ENCODE results near the gene ARSA. TPM values are rescaled to one million over a fixed set of nuclear protein-coding genes. Genes with fewer than 3 reads are reported as not detected.
A peak's percentile ranks its signal among the peaks of the same experiment; 100 is the strongest.

ARSA gene
- total RNA-seq, 1 experiment from 2014 or later = 16.4 TPM

DNA sequence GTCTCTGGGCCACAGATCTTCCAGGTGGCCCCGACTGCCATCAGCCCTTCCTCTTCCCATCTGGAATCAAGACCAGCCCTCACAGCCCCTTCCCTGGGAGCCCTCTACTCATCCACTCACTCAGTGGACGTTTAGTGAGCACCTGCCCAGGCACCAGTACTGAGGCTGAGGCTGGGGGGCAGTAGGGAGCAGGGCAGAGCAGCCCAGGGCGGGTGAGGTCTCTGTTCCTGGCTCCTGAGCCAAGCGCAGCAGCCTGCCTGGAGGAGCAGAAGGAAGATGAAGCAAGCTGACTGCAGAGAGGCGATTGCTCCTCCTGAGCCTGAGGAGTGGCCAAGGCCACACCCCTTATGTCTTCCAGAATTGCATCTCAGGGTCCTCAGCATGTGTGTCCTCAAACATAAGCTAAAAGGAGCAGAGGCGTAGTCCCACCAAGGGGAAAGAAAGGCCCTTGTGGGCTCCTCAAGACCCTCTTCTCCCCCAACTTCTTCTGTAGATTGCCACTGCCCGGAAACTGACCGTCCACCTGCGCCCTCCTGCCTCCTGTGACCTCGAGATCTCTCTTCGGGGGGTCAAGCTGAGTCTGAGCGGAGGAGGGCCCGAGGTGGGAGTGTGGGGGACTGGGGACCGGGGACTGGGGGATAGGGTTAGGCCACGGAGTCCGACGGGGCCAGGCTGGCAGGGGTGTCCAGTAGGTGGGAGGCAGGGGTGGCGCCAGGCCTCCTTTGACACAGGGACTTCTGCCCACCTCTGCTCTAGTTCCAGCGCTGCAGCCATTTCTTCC is 21.6 kb downstream of the ARSA start:
- TF ChIP-seq CTCF (IDR thresholded peaks at IDR 0.05 in 2 of 3, conservative IDR thresholded peaks at IDR 0.05 in 1 of 3; ENCODE audit: borderline replicate concordance in 1 of 3, insufficient read depth in 1 of 3, low read depth in 2 of 3, low read length in 2 of 3) = peak in 2 of 3 experiments; percentile 26 to 33; a peak in 2 of 6 replicates
- no peak for TF ChIP-seq ZBTB33 (IDR thresholded peaks at IDR 0.05; ENCODE audit: extremely low read depth, insufficient replicate concordance, low read length)
- no peaks in the 10 kb centered on the region for H3K9me2 ChIP-seq (ENCODE audit: insufficient read depth)
- RAD21 ChIA-PET (ENCODE audit: low non-redundant PET in 1 of 2, low total read pairs in 2 of 2, uncharacterized antibody in 2 of 2, unreplicated experiment in 2 of 2) = no interaction called here
- BruUV-seq (replicated peaks) = no TSS peak
- peak; percentile 69 for ATAC-seq
- H3K36me3 ChIP-seq (ENCODE audit: control insufficient read depth in 1 of 2, insufficient read depth in 2 of 2, low read length in 2 of 2) = no peaks in the 10 kb centered on the region
- no peak overlapping the region for H2AFZ ChIP-seq (ENCODE audit: low read depth, low read length, poor library complexity, severe bottlenecking)
- CTCF ChIA-PET = interaction anchor here (1.2 kb wide), 1 partner anchor 14 kb away, joined by 4 read pairs; no protein-coding TSS in a partner anchor
- H3K9me3 ChIP-seq (ENCODE audit: control insufficient read depth in 1 of 2, insufficient read depth in 1 of 2, low read depth in 1 of 2, low read length in 2 of 2) = no peaks in the 10 kb centered on the region
- no peak overlapping the region for H3K27ac ChIP-seq (ENCODE audit: low read depth, low read length)
- POLR2A ChIA-PET = no interaction called here
- H3K9ac ChIP-seq (ENCODE audit: low read length) = no peak overlapping the region
- no peak for DNase-seq (ENCODE audit: low read depth, low spot score)
- no peaks in the 10 kb centered on the region; a peak in 1 of 4 replicates for H3K4me1 ChIP-seq (ENCODE audit: control insufficient read depth in 1 of 2, insufficient read depth in 2 of 2, low read length in 2 of 2)
- intact Hi-C loops (cut with micrococcal nuclease) = no loop called here
- no peaks in the 10 kb centered on the region for H3K27me3 ChIP-seq (ENCODE audit: insufficient read depth, low read length)
- H4K20me1 ChIP-seq (ENCODE audit: insufficient read depth) = no peaks in the 10 kb centered on the region
- no peaks in the 10 kb centered on the region for H3K79me2 ChIP-seq (ENCODE audit: insufficient read depth, low read length)
- no peak overlapping the region for H3K4me3 ChIP-seq (replicated peaks in 1 of 2; ENCODE audit: low read depth in 1 of 2, low read length in 2 of 2)
- no peak overlapping the region for H3K4me2 ChIP-seq (ENCODE audit: low read length)
